Measurements from ENCODE around the gene INO80E.

The INO80E gene

DNA sequence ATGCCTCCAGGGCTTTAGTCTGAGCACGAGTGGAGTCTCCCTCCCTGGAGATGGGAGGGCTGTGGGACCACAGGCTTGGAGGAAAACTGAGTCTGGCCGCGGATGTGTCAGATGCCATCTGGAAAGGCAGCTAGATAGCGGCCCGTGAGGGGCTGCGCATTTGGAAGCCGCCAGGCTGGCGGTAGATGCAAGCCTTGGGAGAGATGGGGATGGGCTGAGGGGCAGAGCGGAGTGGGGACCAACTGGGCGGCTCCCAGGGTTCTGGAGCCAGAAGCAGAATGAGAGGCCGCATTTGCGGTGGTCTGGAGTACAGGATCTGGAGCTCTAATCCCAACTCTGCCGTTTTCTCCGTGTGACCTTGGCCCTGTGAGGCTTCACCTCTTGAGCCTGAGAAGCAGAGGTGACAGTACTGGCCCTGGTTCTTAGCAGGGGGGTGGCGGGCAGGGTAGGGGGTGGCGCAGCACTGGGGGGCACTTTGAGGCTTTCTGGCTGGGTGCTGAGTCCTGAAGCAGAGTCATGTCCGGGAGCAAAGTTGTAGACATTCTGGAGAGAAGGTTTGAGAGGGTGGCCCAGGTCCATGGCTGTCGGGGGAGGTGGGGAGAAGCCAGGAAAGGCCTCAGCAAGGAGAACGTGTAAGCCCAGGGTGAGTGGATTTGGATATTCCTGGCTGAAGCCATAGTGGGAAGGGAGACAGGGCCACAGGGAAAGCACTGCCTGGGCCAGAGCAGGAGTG lies 6.7 kb downstream of the INO80E start:
- no peak for TF ChIP-seq ZFX (IDR thresholded peaks at IDR 0.05; ENCODE audit: borderline replicate concordance)
- TF ChIP-seq, protein P1, sequence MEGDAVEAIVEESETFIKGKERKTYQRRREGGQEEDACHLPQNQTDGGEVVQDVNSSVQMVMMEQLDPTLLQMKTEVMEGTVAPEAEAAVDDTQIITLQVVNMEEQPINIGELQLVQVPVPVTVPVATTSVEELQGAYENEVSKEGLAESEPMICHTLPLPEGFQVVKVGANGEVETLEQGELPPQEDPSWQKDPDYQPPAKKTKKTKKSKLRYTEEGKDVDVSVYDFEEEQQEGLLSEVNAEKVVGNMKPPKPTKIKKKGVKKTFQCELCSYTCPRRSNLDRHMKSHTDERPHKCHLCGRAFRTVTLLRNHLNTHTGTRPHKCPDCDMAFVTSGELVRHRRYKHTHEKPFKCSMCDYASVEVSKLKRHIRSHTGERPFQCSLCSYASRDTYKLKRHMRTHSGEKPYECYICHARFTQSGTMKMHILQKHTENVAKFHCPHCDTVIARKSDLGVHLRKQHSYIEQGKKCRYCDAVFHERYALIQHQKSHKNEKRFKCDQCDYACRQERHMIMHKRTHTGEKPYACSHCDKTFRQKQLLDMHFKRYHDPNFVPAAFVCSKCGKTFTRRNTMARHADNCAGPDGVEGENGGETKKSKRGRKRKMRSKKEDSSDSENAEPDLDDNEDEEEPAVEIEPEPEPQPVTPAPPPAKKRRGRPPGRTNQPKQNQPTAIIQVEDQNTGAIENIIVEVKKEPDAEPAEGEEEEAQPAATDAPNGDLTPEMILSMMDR (IDR thresholded peaks at IDR 0.05), result no peak
- H3K27ac ChIP-seq, result peak overlapping the region; percentile 22; the same call in 1 of the 2 replicates

DNA sequence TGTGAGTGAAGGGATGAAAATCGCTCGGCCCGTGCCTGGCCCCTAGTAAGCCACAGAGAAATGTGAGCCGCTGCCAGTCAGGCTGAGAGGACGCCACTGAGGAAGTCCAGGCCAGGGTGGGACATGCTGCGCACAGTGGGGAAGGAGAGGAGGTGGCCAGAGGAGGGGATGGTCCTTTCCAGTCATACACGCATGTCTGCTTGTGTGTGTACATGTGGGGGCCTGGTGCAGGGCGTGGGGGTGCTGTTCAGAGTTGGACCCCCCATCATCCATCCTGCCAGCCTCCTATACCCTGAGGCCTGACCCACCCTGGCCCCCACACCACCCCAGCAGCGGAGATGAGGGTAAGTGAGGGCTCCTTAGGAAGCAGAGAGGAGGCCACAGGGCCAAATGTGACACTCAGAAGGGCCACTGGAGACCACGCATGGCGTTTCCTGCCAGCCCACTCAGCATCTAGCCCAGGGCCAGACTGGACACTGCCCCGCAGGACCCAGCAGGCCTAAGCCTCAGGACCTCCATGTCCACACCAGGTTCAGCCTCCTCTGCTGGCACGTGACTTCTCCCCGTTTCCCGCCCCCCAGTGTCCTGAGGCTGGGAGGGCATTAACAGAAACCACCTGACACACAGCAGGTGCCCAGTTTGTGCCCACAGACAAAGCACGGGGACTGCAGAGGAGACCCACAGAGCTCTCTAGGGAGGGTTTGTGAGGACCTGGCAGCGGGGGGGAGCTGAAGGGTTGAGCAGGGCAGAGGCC lies 7.8 kb downstream of the INO80E start:
- H3K27ac ChIP-seq, result peak overlapping the region; percentile 22; the same call in 1 of the 2 replicates

DNA sequence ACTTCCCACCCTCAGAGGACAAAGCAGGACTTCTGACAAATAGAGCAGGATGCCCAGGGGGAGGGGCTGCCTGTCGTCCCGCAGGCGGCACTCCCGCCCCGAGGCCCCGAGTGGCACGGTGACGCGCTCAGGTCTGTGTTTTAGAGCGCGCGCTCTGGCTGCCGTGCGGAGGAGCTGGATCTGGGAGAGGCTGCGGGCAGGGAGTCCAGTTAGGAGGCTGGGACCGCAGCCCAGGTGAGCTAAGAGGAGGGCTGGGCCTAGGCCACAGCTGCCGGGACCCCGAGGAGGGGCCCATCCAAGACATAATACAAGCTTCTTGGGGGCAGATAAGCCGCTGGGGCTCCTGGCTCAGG lies 8.4 kb downstream of the INO80E start:
- no peak overlapping the region for H3K27ac ChIP-seq
- TF ChIP-seq, protein P1 (IDR thresholded peaks at IDR 0.05), result no peak
- TF ChIP-seq ZFX (IDR thresholded peaks at IDR 0.05; ENCODE audit: borderline replicate concordance), result no peak

More for the DNA sequence above, 7.8 kb downstream of the INO80E start:
- TF ChIP-seq, protein P1 (IDR thresholded peaks at IDR 0.05), result no peak
- no peak for TF ChIP-seq ZFX (IDR thresholded peaks at IDR 0.05; ENCODE audit: borderline replicate concordance)

DNA sequence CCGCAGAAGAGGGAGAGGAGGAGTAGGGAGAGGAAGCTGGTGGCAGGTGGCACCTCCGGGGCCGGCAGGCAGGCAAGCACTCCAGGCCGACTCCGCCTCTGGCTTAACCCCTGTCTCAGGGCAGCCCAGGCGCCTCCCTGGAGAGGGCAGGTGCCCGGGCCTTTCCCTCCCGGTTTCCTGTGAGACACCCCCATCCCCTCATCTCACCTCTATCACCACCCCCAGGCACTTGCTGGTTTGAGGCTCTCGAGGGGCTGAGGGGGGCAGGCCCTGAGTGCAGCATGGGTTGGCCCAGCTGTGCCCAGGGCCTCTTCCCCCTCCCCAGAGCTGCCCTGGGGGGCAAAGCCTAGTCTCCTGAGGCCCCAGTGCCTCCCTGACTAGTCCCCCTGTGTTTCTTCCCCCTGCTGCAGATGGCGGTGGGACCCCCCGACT lies 8.8 kb downstream of the INO80E start:
- TF ChIP-seq ZFX (IDR thresholded peaks at IDR 0.05; ENCODE audit: borderline replicate concordance), result no peak
- TF ChIP-seq, protein P1 (IDR thresholded peaks at IDR 0.05), result no peak
- H3K27ac ChIP-seq, result no peak overlapping the region

DNA sequence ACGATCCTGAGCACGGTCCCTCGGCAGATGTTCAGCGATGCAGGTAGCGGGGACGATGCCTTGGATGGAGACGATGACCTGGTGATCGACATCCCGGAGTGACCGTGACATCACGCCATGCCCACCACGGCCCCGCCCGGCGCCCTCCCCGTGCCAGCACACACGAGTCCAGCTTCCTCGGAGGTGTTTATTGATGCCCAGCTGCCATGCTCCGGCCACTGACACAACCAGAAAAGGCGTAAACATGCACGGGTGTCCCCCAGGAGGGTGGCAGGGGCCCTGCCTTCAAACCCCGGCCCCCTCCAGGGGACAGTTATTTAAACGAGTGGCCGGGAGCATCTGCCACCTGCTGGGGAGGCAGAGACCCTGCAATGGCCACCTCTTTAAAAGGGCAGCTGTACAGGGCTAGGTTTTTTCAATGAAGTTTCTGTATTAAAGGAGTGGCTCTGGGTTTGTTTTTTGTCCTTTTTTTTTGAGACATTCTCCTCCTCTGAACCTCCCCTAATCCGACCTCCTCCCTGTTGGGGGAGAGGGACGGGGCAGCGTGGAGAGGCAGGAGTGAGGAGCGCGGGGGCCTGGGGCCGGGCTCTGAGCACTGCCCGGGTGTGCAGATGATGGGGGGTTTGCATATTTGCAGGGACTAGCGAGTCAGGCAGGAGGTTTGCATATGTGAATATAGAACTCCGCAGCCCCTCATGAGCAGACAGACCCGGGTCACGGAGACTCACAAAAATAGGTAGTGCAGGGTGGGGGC lies 9.5 kb downstream of the INO80E start:
- 0 out of 2 replicates have a peak overlapping the region, but pooled peaks have one; percentile 10 for H3K27ac ChIP-seq
- TF ChIP-seq, protein P1 (IDR thresholded peaks at IDR 0.05), result peak; percentile 83
- TF ChIP-seq ZFX (IDR thresholded peaks at IDR 0.05; ENCODE audit: borderline replicate concordance), result no peak

DNA sequence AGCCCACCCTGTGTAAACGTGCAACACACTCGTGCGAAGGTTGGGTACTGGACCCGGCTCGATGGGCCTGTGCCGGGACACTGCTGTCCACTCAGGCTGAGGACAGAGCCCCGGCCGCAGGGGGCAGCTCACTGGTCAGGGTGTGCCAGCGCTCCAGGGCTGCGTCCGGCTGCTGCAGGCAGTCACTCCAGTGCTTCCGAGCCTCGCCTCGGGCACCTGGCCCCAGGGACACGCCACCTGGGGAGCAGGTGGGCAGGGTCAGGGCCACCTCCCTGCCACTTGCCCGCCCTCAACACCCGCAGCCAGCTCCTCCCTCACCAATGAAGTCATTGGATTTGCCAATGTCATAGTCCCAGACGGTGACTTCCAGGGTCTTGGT lies 10.0 kb downstream of the INO80E start:
- 0 out of 2 replicates have a peak overlapping the region, but pooled peaks have one; percentile 10 for H3K27ac ChIP-seq
- no peak for TF ChIP-seq ZFX (IDR thresholded peaks at IDR 0.05; ENCODE audit: borderline replicate concordance)
- TF ChIP-seq, protein P1 (IDR thresholded peaks at IDR 0.05), result no peak

All from 22Rv1 (cell line).